K562 (cell line): ENCODE measurements around the gene RHOF. TPM values are rescaled to one million over a fixed set of nuclear protein-coding genes. Genes with fewer than 3 reads are reported as not detected.

Source experiments
- CHCHD3 ChIP-seq: fragments of 250-450 bp; sonication (Bioruptor Pico); IDR thresholded peaks from 2 replicates; pipeline ENCODE4 v2.1.2; 2022; ENCODE audit warnings: mild to moderate bottlenecking
- ELF2 ChIP-seq: fragments of 250-450 bp; sonication (Bioruptor Pico); IDR thresholded peaks from 2 replicates; pipeline ENCODE4 v1.5.0; 2021; ENCODE audit warnings: mild to moderate bottlenecking
- ETS2 ChIP-seq: IDR thresholded peaks from 2 replicates; pipeline ENCODE4 v1.6.1; 2016; ENCODE audit warnings: borderline replicate concordance, missing genetic modification characterization, mild to moderate bottlenecking, moderate library complexity, missing compliant biosample characterization; ENCODE audit not compliant: poor library complexity, severe bottlenecking
- TCF7L2 ChIP-seq: fragments of 150-350 bp; IDR thresholded peaks from 2 replicates; pipeline ENCODE4 v1.6.1; 2016; ENCODE audit warnings: low read depth, mild to moderate bottlenecking, low read length, moderate library complexity
- ZC3H4 ChIP-seq: sonication (generic); formaldehyde crosslinking; IDR thresholded peaks from 2 replicates; pipeline ENCODE4 v1.9.0; 2021; ENCODE audit warnings: missing genetic modification reagents, borderline replicate concordance
- ZNF175 ChIP-seq: fragments of 200-800 bp; sonication (Bioruptor generic); IDR thresholded peaks from 2 replicates; pipeline ENCODE4 v1.6.1; 2016; ENCODE audit warnings: low read depth, mild to moderate bottlenecking, missing genetic modification characterization, missing compliant biosample characterization
- polyA plus RNA-seq, 8 experiments: library from polyadenylated mRNA; depleted of rRNA in 4 of 8; stranded (reverse) in 5 of 8; unstranded in 3 of 8; fragments of >200 nt; fragmentation: Nextera tagmentation in 2 of 8; fragmentation: Illumina TruSeq in 1 of 8; extraction: Ambion mirVana in 2 of 8; extraction: Trizol in 1 of 8; gene quantifications; 2 replicates each; pipeline versions ENCODE4 v1.2.1 to v1.2.3, GENCODE V29; 2011 to 2014; ENCODE audit warnings: inconsistent platforms in 1 of 8, missing spikeins in 1 of 8
- total RNA-seq, 7 experiments: library from RNA; depleted of rRNA in 6 of 7; stranded (reverse); fragments of >200 nt in 6 of 7; fragmentation: Illumina TruSeq in 2 of 7; extraction: Trizol in 2 of 7; gene quantifications; 2 replicates each; pipeline versions ENCODE4 v1.2.1 to v1.2.3, GENCODE V29; 2011 to 2021; ENCODE audit warnings: low replicate concordance in 1 of 7
- TF ChIP-seq, protein P1 (sequence below), 2 experiments: fragments of 450-650 bp; IDR thresholded peaks; 2 replicates each; pipeline ENCODE4 v1.6.1; 2018; ENCODE audit warnings: mild to moderate bottlenecking in 2 of 2, low read depth in 1 of 2; ENCODE audit not compliant: partially characterized antibody in 2 of 2
- TF ChIP-seq, protein P2 (sequence below): fragments of 250-450 bp; sonication (Bioruptor Pico); IDR thresholded peaks from 2 replicates; pipeline ENCODE4 v1.4.0; 2020; ENCODE audit warnings: mild to moderate bottlenecking, moderate library complexity
- TF ChIP-seq, protein P3 (sequence below): fragments of 250-450 bp; sonication (Bioruptor Pico); IDR thresholded peaks from 2 replicates; pipeline ENCODE4 v1.4.0; 2020
- TF ChIP-seq, protein P4 (sequence below): fragments of 450-650 bp; formaldehyde crosslinking; conservative IDR thresholded peaks from 2 replicates; pipeline ENCODE4 v1.4.0; 2022; ENCODE audit warnings: mild to moderate bottlenecking, missing genetic modification characterization
- TF ChIP-seq, protein P5 (sequence below): fragments of 450-650 bp; formaldehyde crosslinking; IDR thresholded peaks from 2 replicates; pipeline ENCODE4 v1.4.0; 2020; ENCODE audit warnings: mild to moderate bottlenecking, moderate library complexity

RHOF gene
- total and polyA plus RNA-seq, 9 of the 15 experiments (the other 6 are each of a cell fraction or from before 2014, with no cell fraction given) = 0.13 to 10.1 (median 4.0) TPM

DNA sequence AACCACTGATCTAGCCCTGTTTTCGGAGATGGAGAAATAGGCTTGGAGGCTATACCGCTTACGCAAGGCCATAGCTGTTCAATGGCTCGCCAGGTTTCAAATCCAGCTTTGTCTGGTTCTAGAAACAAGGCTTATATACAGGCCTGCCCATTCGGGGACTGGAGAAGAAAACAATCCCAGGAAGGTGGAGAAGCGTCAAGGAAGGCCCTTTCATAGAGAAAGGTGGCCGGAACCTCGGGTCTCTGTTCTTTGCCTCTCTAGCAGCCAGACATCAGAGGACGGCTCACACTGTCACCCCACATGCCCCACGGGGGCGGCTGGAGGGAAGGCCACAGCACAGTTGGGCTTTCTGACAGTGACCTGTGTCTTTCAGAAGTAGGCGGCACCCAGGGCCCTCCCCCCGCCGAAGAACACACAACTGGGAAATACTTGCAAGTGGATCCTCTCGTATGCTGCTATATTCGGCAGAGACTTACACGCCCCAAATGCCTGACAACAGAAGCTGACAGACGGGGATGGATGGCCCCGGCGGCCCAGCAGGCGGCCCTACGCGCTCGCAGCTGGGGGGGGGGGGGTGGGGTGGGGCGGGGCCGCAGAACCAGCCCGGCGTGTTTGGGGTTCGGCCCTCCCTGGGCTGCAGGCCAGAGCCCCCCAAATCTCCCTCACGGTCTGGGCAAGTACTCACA, 5.8 kb upstream of the RHOF start (continued):
- TF ChIP-seq ZNF175 (CRISPR knock-in tag) = no peak
- TF ChIP-seq, protein P1, sequence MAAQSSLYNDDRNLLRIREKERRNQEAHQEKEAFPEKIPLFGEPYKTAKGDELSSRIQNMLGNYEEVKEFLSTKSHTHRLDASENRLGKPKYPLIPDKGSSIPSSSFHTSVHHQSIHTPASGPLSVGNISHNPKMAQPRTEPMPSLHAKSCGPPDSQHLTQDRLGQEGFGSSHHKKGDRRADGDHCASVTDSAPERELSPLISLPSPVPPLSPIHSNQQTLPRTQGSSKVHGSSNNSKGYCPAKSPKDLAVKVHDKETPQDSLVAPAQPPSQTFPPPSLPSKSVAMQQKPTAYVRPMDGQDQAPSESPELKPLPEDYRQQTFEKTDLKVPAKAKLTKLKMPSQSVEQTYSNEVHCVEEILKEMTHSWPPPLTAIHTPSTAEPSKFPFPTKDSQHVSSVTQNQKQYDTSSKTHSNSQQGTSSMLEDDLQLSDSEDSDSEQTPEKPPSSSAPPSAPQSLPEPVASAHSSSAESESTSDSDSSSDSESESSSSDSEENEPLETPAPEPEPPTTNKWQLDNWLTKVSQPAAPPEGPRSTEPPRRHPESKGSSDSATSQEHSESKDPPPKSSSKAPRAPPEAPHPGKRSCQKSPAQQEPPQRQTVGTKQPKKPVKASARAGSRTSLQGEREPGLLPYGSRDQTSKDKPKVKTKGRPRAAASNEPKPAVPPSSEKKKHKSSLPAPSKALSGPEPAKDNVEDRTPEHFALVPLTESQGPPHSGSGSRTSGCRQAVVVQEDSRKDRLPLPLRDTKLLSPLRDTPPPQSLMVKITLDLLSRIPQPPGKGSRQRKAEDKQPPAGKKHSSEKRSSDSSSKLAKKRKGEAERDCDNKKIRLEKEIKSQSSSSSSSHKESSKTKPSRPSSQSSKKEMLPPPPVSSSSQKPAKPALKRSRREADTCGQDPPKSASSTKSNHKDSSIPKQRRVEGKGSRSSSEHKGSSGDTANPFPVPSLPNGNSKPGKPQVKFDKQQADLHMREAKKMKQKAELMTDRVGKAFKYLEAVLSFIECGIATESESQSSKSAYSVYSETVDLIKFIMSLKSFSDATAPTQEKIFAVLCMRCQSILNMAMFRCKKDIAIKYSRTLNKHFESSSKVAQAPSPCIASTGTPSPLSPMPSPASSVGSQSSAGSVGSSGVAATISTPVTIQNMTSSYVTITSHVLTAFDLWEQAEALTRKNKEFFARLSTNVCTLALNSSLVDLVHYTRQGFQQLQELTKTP (IDR thresholded peaks at IDR 0.05; ENCODE audit: low read depth in 1 of 2, partially characterized antibody in 2 of 2) = no peak
- TF ChIP-seq TCF7L2 = no peak
- TF ChIP-seq, protein P2, sequence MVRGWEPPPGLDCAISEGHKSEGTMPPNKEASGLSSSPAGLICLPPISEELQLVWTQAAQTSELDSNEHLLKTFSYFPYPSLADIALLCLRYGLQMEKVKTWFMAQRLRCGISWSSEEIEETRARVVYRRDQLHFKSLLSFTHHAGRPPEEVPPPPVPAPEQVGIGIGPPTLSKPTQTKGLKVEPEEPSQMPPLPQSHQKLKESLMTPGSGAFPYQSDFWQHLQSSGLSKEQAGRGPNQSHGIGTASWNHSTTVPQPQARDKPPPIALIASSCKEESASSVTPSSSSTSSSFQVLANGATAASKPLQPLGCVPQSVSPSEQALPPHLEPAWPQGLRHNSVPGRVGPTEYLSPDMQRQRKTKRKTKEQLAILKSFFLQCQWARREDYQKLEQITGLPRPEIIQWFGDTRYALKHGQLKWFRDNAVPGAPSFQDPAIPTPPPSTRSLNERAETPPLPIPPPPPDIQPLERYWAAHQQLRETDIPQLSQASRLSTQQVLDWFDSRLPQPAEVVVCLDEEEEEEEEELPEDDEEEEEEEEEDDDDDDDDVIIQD (CRISPR knock-in tag) = no peak
- no peak for TF ChIP-seq CHCHD3 (CRISPR knock-in tag)
- no peak for TF ChIP-seq ELF2 (CRISPR knock-in tag)
- TF ChIP-seq, protein P3, sequence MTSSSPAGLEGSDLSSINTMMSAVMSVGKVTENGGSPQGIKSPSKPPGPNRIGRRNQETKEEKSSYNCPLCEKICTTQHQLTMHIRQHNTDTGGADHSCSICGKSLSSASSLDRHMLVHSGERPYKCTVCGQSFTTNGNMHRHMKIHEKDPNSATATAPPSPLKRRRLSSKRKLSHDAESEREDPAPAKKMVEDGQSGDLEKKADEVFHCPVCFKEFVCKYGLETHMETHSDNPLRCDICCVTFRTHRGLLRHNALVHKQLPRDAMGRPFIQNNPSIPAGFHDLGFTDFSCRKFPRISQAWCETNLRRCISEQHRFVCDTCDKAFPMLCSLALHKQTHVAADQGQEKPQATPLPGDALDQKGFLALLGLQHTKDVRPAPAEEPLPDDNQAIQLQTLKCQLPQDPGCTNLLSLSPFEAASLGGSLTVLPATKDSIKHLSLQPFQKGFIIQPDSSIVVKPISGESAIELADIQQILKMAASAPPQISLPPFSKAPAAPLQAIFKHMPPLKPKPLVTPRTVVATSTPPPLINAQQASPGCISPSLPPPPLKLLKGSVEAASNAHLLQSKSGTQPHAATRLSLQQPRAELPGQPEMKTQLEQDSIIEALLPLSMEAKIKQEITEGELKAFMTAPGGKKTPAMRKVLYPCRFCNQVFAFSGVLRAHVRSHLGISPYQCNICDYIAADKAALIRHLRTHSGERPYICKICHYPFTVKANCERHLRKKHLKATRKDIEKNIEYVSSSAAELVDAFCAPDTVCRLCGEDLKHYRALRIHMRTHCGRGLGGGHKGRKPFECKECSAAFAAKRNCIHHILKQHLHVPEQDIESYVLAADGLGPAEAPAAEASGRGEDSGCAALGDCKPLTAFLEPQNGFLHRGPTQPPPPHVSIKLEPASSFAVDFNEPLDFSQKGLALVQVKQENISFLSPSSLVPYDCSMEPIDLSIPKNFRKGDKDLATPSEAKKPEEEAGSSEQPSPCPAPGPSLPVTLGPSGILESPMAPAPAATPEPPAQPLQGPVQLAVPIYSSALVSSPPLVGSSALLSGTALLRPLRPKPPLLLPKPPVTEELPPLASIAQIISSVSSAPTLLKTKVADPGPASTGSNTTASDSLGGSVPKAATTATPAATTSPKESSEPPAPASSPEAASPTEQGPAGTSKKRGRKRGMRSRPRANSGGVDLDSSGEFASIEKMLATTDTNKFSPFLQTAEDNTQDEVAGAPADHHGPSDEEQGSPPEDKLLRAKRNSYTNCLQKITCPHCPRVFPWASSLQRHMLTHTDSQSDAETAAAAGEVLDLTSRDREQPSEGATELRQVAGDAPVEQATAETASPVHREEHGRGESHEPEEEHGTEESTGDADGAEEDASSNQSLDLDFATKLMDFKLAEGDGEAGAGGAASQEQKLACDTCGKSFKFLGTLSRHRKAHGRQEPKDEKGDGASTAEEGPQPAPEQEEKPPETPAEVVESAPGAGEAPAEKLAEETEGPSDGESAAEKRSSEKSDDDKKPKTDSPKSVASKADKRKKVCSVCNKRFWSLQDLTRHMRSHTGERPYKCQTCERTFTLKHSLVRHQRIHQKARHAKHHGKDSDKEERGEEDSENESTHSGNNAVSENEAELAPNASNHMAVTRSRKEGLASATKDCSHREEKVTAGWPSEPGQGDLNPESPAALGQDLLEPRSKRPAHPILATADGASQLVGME (CRISPR knock-in tag) = no peak
- TF ChIP-seq, protein P4, sequence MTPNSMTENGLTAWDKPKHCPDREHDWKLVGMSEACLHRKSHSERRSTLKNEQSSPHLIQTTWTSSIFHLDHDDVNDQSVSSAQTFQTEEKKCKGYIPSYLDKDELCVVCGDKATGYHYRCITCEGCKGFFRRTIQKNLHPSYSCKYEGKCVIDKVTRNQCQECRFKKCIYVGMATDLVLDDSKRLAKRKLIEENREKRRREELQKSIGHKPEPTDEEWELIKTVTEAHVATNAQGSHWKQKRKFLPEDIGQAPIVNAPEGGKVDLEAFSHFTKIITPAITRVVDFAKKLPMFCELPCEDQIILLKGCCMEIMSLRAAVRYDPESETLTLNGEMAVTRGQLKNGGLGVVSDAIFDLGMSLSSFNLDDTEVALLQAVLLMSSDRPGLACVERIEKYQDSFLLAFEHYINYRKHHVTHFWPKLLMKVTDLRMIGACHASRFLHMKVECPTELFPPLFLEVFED (CRISPR knock-in tag) = no peak
- TF ChIP-seq ZC3H4 (CRISPR knock-in tag) = no peak
- TF ChIP-seq, protein P5, sequence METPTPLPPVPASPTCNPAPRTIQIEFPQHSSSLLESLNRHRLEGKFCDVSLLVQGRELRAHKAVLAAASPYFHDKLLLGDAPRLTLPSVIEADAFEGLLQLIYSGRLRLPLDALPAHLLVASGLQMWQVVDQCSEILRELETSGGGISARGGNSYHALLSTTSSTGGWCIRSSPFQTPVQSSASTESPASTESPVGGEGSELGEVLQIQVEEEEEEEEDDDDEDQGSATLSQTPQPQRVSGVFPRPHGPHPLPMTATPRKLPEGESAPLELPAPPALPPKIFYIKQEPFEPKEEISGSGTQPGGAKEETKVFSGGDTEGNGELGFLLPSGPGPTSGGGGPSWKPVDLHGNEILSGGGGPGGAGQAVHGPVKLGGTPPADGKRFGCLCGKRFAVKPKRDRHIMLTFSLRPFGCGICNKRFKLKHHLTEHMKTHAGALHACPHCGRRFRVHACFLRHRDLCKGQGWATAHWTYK (CRISPR knock-in tag) = no peak
- no peak for TF ChIP-seq ETS2 (tag)
